Muscle layer of colon (tissue), 2 donors: ENCODE results near the gene DUSP23.

Experiments
- H3K27ac ChIP-seq: one replicate; pipeline ENCODE4 v1.7.0; 2013; ENCODE audit warnings: low read depth, mild to moderate bottlenecking, low read length, moderate library complexity
- H3K27me3 ChIP-seq, 2 donors: one replicate each; pipeline ENCODE4 v1.7.0; 2013; ENCODE audit warnings: low read length in 2 of 2, mild to moderate bottlenecking in 2 of 2; ENCODE audit not compliant: insufficient read depth in 2 of 2, control insufficient read depth in 1 of 2
- H3K36me3 ChIP-seq: one replicate; pipeline ENCODE4 v1.7.0; 2013; ENCODE audit warnings: mild to moderate bottlenecking, low read length; ENCODE audit not compliant: insufficient read depth
- H3K4me1 ChIP-seq: one replicate; pipeline ENCODE4 v1.7.0; 2013; ENCODE audit warnings: mild to moderate bottlenecking, low read length; ENCODE audit not compliant: insufficient read depth
- H3K4me3 ChIP-seq, 2 donors: one replicate each; pipeline ENCODE4 v1.7.0; 2013; ENCODE audit warnings: low read length in 2 of 2, low read depth in 1 of 2, mild to moderate bottlenecking in 1 of 2, moderate library complexity in 1 of 2
- H3K9ac ChIP-seq: one replicate; pipeline ENCODE4 v1.7.0; 2013; ENCODE audit warnings: low read length
- H3K9me3 ChIP-seq: one replicate; pipeline ENCODE4 v1.7.0; 2013; ENCODE audit warnings: mild to moderate bottlenecking, low read length
- donor health status: abdominal sarcoma.
- donor health status: Adenocarcinoma of cecum.

The DUSP23 gene

GRCh38 chr1:159756397-159756796 is 24.4 kb upstream of the DUSP23 start:
- Histone ChIP-seq H3K27me3 (no peaks in the 10 kb centered on the region), H3K27ac (no peak overlapping the region), H3K9ac (no peak overlapping the region), H3K4me1 (no peaks in the 10 kb centered on the region), H3K36me3 (no peaks in the 10 kb centered on the region), H3K4me3 (no peak overlapping the region), H3K9me3 (no peaks in the 10 kb centered on the region)

GRCh38 chr1:159763686-159764085 is 17.1 kb upstream of the DUSP23 start:
- Histone ChIP-seq H3K27me3 (no peaks in the 10 kb centered on the region), H3K4me3 (no peak overlapping the region), H3K27ac (no peak overlapping the region), H3K36me3 (no peaks in the 10 kb centered on the region), H3K9me3 (no peaks in the 10 kb centered on the region), H3K4me1 (no peaks in the 10 kb centered on the region), H3K9ac (no peak overlapping the region)

- no peak overlapping the region for H3K27ac ChIP-seq
- no peaks in the 10 kb centered on the region for H3K4me1 ChIP-seq
- H3K9me3 ChIP-seq = no peaks in the 10 kb centered on the region
- H3K27me3 ChIP-seq = no peaks in the 10 kb centered on the region
- no peaks in the 10 kb centered on the region for H3K36me3 ChIP-seq
- H3K4me3 ChIP-seq = no peak overlapping the region
- H3K9ac ChIP-seq = no peak overlapping the region
Observed at GRCh38 chr1:159765806-159766205, 15.0 kb upstream of the DUSP23 start.

- no peak overlapping the region for H3K27ac ChIP-seq
- H3K9me3 ChIP-seq = no peaks in the 10 kb centered on the region
- no peaks in the 10 kb centered on the region for H3K36me3 ChIP-seq
- peaks cover 0 to 3% of the 10 kb centered on the region in 2 donors for H3K27me3 ChIP-seq
- H3K9ac ChIP-seq = no peak overlapping the region
- H3K4me3 ChIP-seq = no peak overlapping the region
- H3K4me1 ChIP-seq = no peaks in the 10 kb centered on the region
Observed at GRCh38 chr1:159771127-159771895, 9.5 kb upstream of the DUSP23 start.

GRCh38 chr1:159774465-159774864 is 6.3 kb upstream of the DUSP23 start:
- peaks cover 0 to 3% of the 10 kb centered on the region in 2 donors for H3K27me3 ChIP-seq
- no peaks in the 10 kb centered on the region for H3K4me1 ChIP-seq
- no peak overlapping the region for H3K4me3 ChIP-seq
- H3K9me3 ChIP-seq = no peaks in the 10 kb centered on the region
- no peaks in the 10 kb centered on the region for H3K36me3 ChIP-seq
- no peak overlapping the region for H3K27ac ChIP-seq
- H3K9ac ChIP-seq = no peak overlapping the region

GRCh38 chr1:159775716-159776115 is 5.0 kb upstream of the DUSP23 start:
- H3K27ac ChIP-seq = no peak overlapping the region
- no peak overlapping the region for H3K4me3 ChIP-seq
- peaks cover 6% of the 10 kb centered on the region for H3K4me1 ChIP-seq
- no peaks in the 10 kb centered on the region for H3K9me3 ChIP-seq
- H3K36me3 ChIP-seq = no peaks in the 10 kb centered on the region
- no peak overlapping the region for H3K9ac ChIP-seq
- H3K27me3 ChIP-seq = peaks cover 0 to 3% of the 10 kb centered on the region in 2 donors

- Histone ChIP-seq H3K9ac (no peak overlapping the region), H3K9me3 (no peaks in the 10 kb centered on the region), H3K27ac (no peak overlapping the region), H3K4me1 (peaks cover 6% of the 10 kb centered on the region), H3K27me3 (no peaks in the 10 kb centered on the region), H3K4me3 (no peak overlapping the region), H3K36me3 (no peaks in the 10 kb centered on the region)
Observed at GRCh38 chr1:159778266-159778665, 2.5 kb upstream of the DUSP23 start.

GRCh38 chr1:159779403-159779851 is 1.3 kb upstream of the DUSP23 start:
- H3K9ac ChIP-seq = no peak overlapping the region
- peaks cover 6% of the 10 kb centered on the region for H3K4me1 ChIP-seq
- H3K9me3 ChIP-seq = no peaks in the 10 kb centered on the region
- no peaks in the 10 kb centered on the region for H3K36me3 ChIP-seq
- no peak overlapping the region for H3K4me3 ChIP-seq
- no peak overlapping the region for H3K27ac ChIP-seq
- no peaks in the 10 kb centered on the region for H3K27me3 ChIP-seq

- Histone ChIP-seq H3K4me1 (peaks cover 6% of the 10 kb centered on the region), H3K36me3 (no peaks in the 10 kb centered on the region), H3K27me3 (no peaks in the 10 kb centered on the region), H3K27ac (no peak overlapping the region), H3K9ac (no peak overlapping the region), H3K4me3 (peak overlapping the region in 1 of 2 donors; percentile 56), H3K9me3 (no peaks in the 10 kb centered on the region)
Observed at GRCh38 chr1:159781992-159782391, 1.2 kb downstream of the DUSP23 start.

GRCh38 chr1:159783724-159784123 is 3.0 kb downstream of the DUSP23 start:
- Histone ChIP-seq H3K36me3 (no peaks in the 10 kb centered on the region), H3K9me3 (no peaks in the 10 kb centered on the region), H3K4me3 (no peak overlapping the region), H3K27ac (no peak overlapping the region), H3K27me3 (no peaks in the 10 kb centered on the region), H3K9ac (no peak overlapping the region), H3K4me1 (peaks cover 6% of the 10 kb centered on the region)

- H3K4me1 ChIP-seq = no peaks in the 10 kb centered on the region
Observed at GRCh38 chr1:159786465-159786864, 5.7 kb downstream of the DUSP23 start.

GRCh38 chr1:159786966-159787365 is 6.2 kb downstream of the DUSP23 start:
- Histone ChIP-seq H3K4me3 (no peak overlapping the region), H3K4me1 (no peaks in the 10 kb centered on the region), H3K36me3 (no peaks in the 10 kb centered on the region), H3K27ac (no peak overlapping the region), H3K9ac (no peak overlapping the region), H3K27me3 (peaks cover 0 to 3% of the 10 kb centered on the region in 2 donors), H3K9me3 (no peaks in the 10 kb centered on the region)

More at GRCh38 chr1:159786465-159786864, 5.7 kb downstream of the DUSP23 start:
- no peak overlapping the region for H3K9ac ChIP-seq
- no peaks in the 10 kb centered on the region for H3K9me3 ChIP-seq
- no peak overlapping the region for H3K4me3 ChIP-seq
- H3K27ac ChIP-seq = no peak overlapping the region
- no peaks in the 10 kb centered on the region for H3K27me3 ChIP-seq
- no peaks in the 10 kb centered on the region for H3K36me3 ChIP-seq
